Measurements from ENCODE around the gene FIGNL2.
A peak's percentile ranks its signal among the peaks of the same experiment; 100 is the strongest.
"Not testable (repeated sequence)": the region's sequence is repeated elsewhere in the genome, so short reads cannot be mapped to it uniquely, and the experiment has no call there.

The FIGNL2 gene

DNA sequence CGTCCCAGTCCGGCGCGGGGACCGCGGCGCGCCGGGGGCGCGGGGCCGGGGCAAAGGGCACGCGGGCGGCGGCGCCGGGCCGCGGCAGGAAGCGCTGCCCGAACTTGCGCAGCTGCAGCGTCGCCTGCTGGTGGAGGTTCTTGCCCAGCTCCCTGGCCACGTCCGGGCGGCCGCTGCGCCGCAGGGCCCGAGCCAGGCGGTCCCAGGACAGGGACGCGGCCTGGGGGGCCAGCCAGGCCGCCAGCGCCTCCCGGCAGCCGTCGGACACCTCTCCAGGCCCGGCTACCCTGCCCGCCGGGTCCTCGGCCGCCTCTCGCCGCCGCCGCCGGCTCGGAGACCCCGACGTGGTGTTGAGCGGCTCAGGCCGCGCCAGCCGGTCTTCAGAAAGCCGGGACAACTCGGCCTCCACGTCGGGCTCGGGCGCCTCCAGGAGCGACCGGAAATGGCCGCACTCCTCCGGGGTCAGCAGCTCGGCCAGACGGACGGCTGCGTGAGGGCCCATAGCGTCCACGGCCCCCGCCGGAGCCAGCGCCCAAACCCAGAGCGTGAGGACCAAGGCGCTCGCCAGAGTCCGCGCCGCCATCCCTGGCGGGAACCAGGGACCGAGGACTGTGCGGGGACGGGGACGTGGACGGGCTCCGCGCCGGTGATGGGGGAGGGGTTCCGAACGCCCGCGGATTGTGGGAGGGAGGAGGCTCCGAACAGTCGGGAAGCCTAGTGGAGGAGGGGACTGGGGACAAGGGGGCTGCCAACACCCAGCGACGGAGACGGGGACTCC is 34.0 kb downstream of the FIGNL2 start:
- no peak for DNase-seq

- DNase-seq = no peak
These were observed 34.6 kb downstream of the FIGNL2 start for GRCh38 chr12:51813931-51814310.

DNA sequence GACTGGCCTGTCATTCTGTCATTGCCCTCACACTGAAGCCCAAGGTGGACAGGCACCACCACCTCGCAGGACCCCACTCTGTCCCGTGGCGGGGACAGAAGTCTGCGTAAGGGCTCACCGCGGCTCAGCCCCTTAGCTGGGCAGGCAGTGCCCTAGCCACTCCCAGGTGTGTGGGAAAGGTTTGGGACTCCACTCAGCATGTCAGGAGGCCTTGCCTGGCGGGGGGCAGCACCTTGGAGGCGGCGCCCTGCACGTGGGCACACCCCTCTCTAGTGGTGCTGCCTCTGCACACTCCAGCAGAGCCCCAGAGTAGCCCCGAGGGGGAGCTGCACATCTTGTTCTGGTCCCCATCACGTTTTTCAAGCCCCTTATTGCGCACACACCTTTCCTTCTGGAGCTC is 35.6 kb downstream of the FIGNL2 start:
- no peak for DNase-seq

DNA sequence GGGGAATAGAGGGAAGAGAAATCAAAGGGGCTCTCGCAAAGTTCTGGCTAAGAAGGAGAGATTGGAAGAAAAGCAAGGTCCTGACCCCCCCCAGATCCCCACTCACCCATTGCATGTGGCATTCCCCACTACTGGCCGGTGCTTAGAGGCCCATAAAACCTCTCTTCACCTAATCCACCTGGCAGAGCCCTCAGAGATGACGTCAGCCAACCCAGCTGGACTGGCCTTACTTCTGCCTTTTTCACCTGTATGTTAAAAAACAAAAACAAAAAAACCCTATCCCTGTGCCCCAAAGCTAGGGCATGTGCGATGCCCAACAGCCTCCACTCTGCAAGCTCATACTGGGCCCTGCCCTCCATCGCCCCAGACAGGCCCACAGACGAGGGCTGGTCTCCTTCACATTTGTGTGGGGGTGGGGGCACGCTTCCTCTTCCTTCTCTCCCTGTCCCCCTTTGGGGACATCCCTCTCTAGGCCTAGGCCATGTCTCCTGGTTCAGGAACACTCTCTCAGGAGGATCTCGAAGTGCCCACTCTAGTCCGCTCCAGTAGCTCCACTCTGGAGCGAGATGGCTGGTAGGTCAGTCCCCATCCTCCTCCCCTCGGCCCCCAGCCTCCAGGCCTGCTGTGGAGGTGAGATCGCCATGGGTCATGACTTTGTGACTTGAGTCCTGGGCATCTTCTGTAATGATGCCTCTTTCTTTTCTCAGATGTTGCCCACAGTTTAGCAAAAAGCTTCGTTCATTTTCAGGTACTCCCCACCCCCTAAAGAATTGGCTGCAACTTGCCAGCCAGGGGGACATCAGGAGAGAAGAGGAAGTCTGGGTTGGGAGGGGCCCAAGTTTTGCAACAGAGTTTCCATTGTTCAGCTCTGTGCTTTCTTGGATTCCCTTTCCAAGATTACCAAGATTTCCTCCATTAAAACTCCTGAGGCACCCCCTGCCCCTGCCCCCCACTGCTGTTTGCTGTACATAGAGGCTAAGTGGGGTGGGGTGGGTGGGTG is 37.0 kb downstream of the FIGNL2 start:
- DNase-seq = no peak

- DNase-seq = no peak
These were observed 39.3 kb downstream of the FIGNL2 start for GRCh38 chr12:51809193-51809592.

- DNase-seq = peak in 1 of 2 experiments; percentile 20
These were observed 41.6 kb downstream of the FIGNL2 start for GRCh38 chr12:51806896-51807295.

DNA sequence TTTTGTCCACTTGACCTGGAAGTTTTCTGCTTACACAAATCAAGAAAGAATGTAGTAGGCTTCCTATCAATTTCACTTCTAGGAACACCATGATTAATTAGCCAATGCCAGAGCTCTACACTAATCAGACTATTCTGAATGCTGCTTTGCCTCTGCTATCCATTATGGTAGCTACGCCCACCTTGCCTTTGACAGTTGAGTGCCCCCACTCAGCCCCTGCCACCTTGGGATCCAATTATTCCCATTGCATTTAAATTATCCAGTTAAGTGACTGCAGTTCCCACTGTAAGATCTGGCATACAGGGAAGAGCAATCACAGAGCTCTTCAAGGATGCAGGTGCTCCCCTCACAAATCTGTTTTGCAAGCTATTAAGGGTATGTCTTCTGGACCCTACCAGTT is 47.5 kb downstream of the FIGNL2 start:
- no peak for DNase-seq

DNA sequence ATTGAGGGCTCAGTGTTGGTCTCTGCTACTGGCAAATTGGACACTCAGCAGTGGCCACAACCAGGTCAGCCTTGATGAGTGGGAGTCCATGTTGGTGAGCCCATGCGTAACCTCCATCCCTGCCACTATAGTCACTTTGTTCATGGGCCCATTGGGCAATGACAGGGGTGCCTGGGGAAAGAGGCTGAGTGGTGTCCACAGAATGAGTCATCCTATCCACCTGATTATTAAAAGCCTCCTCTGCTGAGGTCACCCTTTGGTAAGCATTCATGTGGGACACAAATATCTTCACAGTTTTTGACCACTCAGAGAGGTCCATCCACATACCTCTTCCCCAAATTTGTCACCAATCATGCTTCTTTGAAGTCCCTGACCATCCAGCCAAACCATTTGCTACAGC is 50.0 kb downstream of the FIGNL2 start:
- DNase-seq = no peak

DNA sequence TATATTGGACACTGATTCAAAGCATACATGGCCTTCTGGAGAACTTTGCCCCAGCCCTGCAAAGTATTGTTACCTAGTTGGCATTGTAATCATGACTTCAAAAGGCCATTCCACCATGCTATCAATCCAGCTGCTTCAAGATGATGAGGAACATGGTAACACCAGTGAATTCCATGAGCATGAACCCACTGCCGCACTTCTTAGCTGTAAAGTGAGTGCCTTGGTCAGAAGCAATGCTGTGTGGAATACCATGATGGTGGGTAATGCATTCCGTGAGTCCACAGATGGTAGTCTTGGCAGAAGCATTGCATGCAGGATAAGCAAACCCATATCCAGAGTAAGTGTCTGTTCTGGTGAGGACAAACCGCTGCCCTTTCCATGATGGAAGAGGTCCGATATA is 50.5 kb downstream of the FIGNL2 start:
- DNase-seq = not testable (repeated sequence)

DNA sequence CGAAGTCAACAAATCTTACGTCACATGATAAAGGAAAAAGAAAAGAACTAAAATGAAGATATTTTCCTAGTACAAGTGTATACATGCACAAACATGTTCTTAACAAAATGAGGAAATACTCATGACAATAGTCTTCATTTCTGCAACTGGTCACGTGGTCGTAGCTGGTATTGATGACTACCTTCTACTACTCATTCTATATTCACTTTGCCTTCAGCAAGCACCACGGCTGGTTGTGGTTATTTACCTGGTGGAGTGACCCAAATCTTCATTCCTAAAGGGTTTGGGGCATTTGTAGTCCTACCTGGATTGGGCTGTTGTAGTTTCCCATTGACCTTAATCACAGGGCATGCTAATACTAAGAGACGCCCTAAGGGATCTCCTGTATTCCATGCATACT is 51.2 kb downstream of the FIGNL2 start:
- DNase-seq = no peak

DNA sequence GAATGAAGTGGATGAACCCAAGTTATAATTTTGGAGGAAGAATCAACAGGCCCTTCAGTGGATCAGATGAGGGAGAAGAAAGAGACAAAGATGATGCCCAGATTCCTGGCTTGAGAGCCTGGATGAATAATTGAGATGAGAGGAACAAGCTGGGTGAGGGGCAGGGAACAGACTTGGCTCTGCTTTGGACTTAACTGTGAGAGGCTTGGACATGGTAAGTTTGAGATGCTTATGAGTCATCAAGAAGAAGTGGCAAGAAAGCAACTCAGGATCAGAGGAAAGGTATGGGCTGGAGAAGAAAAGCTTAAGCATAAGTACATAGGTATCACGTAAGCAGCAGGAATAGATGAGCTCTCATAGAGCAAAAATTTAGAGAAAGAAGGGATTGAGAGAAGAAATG is 55.3 kb downstream of the FIGNL2 start:
- no peak for DNase-seq

GRCh38 chr12:51792417-51792816 is 56.1 kb downstream of the FIGNL2 start:
- DNase-seq = no peak

GRCh38 chr12:51788876-51789275 is 59.6 kb downstream of the FIGNL2 start:
- DNase-seq = no peak

DNA sequence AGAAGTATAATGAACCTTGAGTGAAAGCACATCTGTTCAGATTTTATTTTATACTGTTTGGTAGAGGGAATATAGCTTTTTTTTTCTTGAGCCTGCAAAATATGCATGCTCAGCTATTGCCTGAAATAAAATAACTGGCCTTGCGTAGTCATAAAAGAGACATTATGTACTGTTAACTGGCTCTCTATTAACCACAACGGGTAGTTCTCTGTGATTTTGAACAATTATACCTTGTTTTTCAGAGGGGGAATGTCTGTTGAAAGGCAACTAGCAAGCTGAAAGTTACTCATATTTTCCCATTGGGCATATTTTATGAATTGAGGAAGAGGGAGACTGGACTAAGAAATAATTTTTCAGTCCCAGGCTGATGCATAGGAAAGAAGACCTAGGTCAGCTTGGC is 62.6 kb downstream of the FIGNL2 start:
- no peak for DNase-seq

GRCh38 chr12:51784688-51785087 is 63.8 kb downstream of the FIGNL2 start:
- no peak for DNase-seq

DNA sequence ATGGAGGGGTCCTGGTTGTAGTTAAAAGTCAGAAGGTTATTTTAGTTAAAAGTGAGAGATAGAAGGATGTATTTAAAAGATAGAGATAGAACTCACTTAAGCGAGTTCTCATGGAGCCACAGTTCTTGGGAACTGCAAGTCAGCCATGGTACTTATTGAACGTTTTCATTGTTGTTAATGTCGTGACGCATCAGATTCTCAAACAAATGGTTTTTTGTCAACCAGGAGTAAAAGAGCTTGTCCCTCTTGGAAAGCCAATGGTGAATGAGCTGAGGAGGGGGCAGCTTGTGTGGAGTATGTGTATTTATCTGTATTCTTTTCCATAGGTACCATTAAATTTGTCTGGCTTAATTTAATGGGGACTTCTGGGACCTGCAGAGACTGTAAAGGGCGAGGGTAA is 68.6 kb downstream of the FIGNL2 start:
- DNase-seq = no peak

GRCh38 chr12:51777973-51778372 is 70.5 kb downstream of the FIGNL2 start:
- no peak for DNase-seq

DNA sequence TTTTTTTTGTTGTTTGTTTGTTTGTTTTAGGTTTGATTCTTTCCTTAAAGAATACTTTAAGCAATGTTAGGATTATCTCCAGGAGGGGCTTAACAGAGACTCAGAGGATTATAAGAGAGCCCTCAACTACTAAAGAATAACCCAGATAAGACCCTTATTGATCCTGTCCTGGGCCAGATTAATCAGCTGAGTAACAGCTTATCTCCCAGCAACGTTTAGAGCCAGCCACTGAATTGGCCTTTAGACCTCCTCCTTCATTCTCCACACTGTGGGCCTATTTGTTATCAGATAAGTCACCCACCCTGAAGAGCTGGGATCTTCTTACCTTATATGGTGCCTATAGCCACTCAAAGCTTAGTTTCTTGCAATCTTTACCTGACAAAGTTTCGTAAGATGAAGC is 71.1 kb downstream of the FIGNL2 start:
- DNase-seq = no peak

DNA sequence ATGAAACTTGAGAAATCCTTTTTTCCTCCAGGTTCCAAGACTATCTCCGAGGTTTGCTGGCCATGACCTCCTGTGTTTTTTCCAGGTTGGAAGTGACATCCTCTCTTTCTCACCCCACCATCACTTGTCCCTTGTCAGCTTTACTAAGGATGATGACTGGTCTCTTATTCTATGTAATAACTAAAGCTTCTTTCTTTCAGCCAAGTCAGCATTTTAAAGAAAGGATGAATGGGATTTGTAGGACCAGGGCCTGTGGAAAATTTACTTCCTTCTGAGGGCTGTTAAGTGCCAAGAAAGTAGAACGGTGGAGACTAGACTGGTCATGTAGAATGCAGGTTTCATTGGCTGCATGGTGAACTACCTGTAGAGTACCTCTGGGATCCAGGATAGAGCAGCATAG is 73.6 kb downstream of the FIGNL2 start:
- DNase-seq = no peak

- no peak for DNase-seq
These were observed 75.2 kb downstream of the FIGNL2 start for GRCh38 chr12:51773145-51773869.

DNA sequence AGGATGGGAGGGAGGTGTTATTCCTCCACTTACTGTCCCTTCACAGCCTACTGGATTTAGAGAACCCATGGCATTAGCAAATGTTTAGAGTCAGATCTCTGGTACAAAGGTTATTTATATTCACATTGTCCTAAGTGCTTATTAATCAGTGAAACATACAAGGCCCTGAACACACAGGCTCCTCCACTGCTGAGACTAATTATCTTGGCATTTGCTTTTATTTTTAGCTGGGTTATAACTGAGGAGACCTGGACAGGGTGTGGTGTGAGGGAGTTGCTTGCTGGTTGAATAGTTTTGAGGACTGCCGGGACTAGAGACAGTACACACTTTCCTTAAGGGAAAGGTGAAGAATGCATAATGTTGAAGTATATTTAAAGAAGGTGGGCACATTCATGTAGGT is 77.5 kb downstream of the FIGNL2 start:
- DNase-seq = no peak
